NT2/D1 (cell line): ENCODE results near the gene SCN3B.

ENCODE experiments used
- SUZ12 ChIP-seq: IDR thresholded peaks from 2 replicates; pipeline ENCODE4 v1.6.1; 2011; ENCODE audit not compliant: insufficient read length, insufficient read depth; ENCODE audit errors: extremely low read depth
- YY1 ChIP-seq: IDR thresholded peaks from 2 replicates; pipeline ENCODE4 v1.6.1; 2011; ENCODE audit not compliant: insufficient read length, insufficient read depth

DNA sequence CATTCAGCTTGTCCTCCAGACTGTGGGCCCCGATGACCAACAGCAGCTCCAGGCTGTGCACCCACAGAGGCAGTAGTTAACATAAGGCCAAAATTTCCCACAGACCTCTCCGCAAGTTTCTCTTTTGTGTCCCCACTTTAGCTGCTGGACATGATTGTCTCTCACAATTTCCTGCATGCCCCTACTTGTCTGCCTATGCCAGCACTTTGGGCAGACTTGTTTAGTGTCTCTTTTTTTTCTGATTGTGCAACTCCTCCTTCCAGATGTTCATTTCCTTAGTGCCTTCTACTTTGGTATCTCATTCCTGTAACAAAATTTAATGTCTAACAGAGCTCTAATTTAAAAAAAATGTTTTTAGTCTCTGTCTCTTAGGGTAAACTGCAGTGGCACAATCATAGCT lies 23.8 kb upstream of the SCN3B start:
- TF ChIP-seq SUZ12 (no peak), YY1 (no peak)
